Astrocyte of the hippocampus (primary cell): ENCODE data around the gene PPP2R2D.

Source experiments
- DNase-seq: peaks from one replicate; pipeline ENCODE4 v3.0.0; 2011; ENCODE audit warnings: low read depth, low spot score

The PPP2R2D gene

GRCh38 chr10:131888186-131888604 lies 12.6 kb upstream of the PPP2R2D start:
- DNase-seq, result no peak

GRCh38 chr10:131889755-131890154 lies 11.1 kb upstream of the PPP2R2D start:
- DNase-seq, result no peak

DNA sequence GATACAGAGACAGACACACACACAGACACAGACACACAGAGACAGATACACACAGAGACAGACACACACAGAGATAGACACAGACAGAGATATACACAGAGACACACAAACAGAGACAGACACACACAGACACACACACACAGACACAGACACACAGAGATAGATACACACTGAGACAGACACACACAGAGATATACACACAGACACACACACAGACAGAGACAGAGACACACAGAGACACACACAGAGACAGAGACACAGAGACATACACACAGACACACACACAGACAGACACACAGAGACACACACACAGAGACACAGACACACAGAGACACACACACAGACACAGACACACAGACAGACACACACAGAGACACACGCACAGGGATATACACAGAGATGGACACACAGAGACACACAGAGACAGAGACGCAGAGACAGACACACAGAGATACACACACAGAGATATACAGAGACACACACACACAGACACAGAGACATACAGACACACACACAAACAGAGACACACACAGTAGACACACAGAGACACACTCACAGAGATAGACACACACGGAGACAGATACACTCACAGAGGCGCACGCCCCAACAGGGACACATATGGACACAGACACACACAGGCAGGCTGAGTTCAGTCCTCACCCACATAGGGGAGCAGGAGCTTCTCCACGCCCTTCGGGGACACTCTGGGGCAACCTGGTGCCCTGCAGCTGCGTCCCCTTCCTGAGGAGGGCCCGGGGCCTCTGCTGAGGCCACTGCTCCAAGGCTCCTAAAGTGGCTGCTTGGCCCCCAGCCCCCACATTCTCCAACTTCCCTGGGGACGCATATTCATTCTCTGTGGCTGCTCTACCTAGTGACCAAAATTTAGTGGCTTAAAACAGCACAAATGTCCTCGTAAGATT lies 10.3 kb upstream of the PPP2R2D start:
- no peak for DNase-seq

GRCh38 chr10:131891196-131891928 lies 9.4 kb upstream of the PPP2R2D start:
- DNase-seq, result peak; percentile 66

- DNase-seq, result no peak
Measured at GRCh38 chr10:131891929-131892805, 8.6 kb upstream of the PPP2R2D start.

DNA sequence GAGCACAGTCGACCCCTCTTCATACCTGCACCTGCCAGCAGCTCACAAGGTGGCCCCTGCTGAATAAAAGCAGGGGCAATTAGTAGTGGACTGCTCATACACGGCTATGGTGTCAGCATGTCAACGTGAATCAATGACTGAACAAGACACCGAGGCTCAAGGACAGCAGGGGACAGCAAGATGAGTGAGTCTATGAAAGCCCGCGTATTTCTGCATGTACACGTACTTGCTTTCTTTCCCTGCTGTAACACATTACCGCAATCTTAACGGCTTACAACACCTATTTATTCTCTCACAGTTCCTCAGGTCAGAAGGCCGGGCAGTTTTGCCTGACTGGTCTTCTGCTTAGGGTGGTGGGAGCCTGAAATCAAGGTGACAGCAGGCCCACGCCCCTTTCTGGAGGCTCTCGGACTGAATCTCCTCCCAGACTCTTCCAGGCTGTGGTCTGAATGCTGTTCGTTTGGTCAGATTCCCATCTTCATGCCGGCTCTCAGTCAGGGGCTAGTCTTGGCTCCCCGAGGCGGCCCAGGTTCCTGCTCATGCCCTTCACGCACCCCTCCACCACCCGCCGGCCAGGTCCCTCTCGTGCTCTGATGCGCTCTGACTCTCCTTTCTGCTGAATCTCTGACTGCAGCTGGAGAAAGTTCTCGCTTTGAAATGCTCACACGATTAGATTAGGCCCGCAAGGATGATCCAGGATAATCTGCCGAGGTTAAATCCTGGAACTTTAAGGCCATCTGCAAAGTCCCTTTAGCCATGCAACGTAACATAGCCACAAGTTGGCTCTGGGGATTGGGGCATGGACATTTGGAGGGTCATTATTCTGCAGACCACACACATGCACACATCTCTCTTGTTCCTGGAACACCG lies 7.8 kb upstream of the PPP2R2D start:
- DNase-seq, result no peak

GRCh38 chr10:131895116-131895515 lies 5.7 kb upstream of the PPP2R2D start:
- DNase-seq, result no peak

GRCh38 chr10:131896403-131896802 lies 4.4 kb upstream of the PPP2R2D start:
- no peak for DNase-seq

DNA sequence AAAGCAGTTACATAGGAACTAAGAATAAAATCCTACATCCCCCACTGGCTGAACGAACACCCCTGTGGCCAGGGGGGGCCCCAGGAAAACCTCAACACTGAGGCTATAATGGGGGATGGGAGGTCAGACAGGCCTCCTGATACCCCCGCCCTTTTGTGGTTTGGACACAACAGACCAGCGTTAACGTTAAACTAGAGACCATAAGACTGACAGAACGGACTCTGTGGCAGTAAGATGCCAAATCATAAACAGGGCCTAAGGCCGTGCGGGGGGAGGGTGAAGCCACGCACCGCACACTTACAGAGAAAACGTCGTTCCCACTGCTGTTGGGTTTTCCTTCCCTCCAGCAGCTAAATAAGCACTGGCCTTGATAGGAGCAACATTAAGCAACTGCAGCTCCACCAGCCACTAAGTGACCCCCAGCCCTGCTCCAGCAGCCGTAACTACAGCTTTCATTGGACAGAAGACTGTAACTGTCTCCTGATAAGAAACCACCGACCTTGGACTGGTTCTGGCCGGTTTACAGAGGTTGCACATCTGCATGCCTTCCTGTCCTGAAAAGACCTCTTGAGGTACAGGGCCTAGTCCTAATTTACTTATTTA lies 3.4 kb upstream of the PPP2R2D start:
- DNase-seq, result no peak

- DNase-seq, result no peak
Measured at GRCh38 chr10:131898061-131898460, 2.7 kb upstream of the PPP2R2D start.

GRCh38 chr10:131898713-131899112 lies 2.1 kb upstream of the PPP2R2D start:
- no peak for DNase-seq

DNA sequence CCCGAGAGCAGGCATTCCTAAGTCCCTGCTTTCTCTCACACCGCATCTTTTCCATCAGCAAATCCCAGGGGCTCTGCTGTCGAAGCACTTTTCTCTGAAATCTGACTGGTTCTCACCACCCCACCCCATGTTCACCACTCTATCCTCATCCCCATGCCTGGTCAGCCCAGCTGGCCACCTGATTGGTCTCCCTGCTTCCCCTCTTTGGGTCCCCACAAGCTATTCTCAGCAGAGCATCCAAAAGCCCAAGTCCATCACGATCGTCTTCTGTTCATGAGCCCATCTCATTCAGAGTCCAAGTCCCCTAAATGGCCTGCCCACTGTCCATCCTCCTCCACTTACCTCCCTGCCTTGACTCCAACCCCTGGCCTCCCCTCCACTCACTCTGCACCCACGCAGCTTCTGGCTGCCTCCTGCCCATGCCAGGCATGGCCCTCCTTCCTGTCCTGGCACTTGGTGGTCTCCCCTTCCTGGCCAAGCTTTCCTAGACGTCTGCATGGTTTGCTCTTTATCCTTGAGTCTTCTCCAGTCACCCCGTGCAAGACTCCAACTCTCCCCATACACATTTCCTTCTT lies 1.6 kb upstream of the PPP2R2D start:
- no peak for DNase-seq

DNA sequence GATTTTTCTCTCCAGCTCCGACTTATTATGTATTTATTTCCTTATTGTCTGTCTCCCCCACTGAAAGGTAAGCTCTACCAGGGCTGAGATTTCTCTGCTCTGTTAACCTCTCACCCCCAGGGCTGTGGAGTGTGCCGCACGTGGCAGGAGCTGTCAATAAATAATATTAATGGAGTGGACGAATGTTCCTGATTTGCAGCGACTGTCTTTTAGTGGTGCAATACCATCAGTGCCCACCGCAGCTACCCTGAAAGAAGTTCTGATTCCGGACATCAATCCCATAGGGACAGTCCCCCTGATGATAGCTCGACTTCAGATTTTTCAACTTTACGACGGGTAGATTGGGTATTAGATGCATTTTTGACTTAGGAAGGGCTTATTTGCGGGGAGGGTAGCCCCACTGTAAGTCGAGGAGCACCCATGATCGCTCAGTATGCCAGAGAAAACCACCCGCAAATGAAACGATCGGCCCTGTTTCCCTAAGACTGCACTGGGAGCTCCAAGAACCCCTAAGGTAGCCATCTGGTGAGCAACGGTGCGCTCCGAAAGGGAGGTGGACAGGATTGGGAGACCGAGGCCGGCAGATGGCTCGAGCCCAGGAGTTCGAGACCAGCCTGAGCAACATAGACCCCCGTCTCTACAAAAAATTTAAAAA lies 986 bp upstream of the PPP2R2D start:
- no peak for DNase-seq

- peak; percentile 65 for DNase-seq
Measured at GRCh38 chr10:131901181-131901829, 497 bp downstream of the PPP2R2D start.

- DNase-seq, result no peak
Measured at GRCh38 chr10:131902211-131902610, 1.4 kb downstream of the PPP2R2D start.

GRCh38 chr10:131902691-131903090 lies 1.9 kb downstream of the PPP2R2D start:
- no peak for DNase-seq

GRCh38 chr10:131905267-131905571 lies 4.4 kb downstream of the PPP2R2D start:
- no peak for DNase-seq

- DNase-seq, result no peak
Measured at GRCh38 chr10:131905603-131906268, 4.9 kb downstream of the PPP2R2D start.

DNA sequence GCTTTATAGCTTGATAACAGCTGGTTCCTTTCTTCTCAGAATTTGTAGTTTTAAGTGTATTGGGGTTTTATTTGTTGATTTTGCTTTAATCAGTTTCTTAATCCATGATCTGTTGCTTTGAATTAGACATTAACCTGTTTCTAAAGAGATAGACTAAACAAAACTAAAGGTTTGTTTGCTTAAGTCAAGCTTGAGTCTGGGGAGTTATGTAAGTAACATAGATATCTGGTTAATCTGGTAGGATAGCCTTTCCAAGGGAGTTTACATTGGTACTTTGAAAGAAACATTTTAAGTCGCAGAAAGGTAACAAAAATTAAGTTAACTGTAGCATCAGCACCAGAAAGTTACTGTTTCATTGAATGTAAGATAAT lies 5.4 kb downstream of the PPP2R2D start:
- no peak for DNase-seq
